DMS153 treated with DMSO at 0.1 percent for 48 hours (cell line): ENCODE data around the gene SH2B2.
"Not testable (repeated sequence)": the region's sequence is repeated elsewhere in the genome, so short reads cannot be mapped to it uniquely, and the experiment has no call there.

Source experiments
- DNase-seq: peaks from one replicate; lab custom pipeline; 2025; ENCODE audit not compliant: unreplicated experiment; lab: John Stamatoyannopoulos, UW

Gene SH2B2

DNA sequence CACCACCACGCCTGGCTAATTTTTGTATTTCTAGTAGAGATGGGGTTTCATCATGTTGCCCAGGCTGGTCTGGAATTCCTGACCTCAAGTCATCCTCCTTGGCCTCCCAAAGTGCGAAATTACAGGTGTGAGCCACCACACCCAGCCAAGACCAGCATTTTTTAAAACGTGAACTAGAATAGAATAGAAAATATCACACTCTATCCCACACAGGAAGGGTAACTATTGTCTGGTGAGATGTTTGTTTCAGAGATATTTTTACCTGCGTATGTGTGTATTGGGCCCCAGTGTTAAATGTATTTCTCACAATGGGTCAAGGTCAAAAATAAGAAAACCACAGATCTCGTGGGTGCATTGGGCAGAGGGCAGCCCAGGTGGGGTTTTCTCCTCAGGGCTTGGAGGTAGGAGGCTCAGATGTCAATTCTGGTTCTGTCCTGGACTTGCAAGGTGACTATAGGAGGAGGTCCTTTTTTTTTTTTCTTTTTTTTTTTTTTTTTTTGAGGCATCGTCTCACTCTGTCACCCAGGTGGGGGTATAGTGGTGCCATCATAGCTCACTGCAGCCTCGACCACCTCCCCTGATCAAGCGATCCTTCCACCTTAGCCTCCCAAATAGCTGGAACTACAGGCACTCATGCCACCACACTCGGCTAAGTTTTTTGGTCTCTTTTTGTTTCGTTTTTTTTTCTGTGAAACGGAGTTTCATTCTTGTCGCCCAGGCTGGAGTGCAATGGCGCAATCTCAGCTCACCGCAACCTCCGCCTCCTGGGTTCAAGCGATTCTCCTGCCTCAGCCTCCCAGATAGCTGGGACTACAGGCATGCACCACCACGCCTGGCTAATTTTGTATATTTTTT, 19.0 kb downstream of the SH2B2 start:
- DNase-seq: no peak

- peak; percentile 39 for DNase-seq
Measured at GRCh38 chr7:102306916-102307677, 20.4 kb downstream of the SH2B2 start.

DNA sequence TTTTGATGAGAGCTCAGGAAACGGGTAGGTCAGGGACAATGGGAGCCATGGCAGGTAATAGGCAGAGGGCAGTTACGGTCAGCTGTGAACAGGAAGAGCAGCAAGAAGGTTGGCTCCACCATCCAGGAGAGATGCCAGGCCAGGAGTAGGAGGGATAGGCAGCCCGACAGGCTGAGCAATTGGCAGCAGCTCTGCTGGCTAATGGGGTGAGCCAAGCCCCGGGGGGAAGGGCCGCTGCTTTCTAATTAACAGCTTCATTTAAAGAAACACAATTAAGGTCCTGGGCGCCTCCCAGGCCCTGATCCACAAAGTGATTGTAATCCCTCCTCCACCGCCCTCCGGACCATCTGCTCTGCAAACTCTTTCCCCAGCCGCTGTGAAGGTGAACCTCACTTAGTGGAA, 23.7 kb downstream of the SH2B2 start:
- DNase-seq: no peak

GRCh38 chr7:102312317-102312716, 25.6 kb downstream of the SH2B2 start:
- DNase-seq: no peak

DNA sequence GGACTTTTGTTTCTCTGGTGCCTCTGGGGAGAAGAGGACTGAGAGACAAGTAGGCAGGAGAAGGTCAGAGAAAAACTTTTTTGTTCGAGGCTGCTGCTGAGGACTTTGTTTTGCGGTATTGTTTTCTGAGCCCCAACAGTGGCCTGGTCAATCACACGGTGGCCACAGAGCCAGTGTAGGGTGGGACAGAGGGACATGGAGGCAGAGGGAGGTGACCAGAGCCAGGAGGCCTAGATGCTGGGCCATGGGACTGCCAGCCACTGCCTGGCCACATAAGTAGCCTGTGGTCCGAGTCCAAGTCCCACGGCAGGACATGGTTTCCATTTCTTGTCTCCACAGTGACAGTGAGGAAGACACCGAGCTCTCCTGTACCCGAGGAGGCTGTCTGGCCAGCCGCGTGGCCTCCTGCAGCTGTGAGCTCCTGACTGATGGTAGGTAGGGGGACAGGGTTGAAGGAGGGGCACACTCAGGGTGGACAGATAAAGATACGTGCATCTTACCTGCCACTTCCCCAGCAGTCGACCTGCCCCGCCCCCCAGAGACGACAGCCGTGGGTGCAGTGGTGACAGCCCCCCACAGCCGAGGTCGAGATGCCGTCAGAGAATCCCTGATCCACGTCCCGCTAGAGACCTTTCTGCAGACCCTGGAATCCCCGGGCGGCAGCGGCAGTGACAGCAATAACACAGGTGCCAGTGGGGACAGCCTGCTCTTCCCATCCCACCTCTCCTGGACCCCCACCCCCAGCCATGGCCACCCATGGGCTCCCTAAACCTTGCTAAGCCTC, 27.5 kb downstream of the SH2B2 start:
- DNase-seq: no peak

DNA sequence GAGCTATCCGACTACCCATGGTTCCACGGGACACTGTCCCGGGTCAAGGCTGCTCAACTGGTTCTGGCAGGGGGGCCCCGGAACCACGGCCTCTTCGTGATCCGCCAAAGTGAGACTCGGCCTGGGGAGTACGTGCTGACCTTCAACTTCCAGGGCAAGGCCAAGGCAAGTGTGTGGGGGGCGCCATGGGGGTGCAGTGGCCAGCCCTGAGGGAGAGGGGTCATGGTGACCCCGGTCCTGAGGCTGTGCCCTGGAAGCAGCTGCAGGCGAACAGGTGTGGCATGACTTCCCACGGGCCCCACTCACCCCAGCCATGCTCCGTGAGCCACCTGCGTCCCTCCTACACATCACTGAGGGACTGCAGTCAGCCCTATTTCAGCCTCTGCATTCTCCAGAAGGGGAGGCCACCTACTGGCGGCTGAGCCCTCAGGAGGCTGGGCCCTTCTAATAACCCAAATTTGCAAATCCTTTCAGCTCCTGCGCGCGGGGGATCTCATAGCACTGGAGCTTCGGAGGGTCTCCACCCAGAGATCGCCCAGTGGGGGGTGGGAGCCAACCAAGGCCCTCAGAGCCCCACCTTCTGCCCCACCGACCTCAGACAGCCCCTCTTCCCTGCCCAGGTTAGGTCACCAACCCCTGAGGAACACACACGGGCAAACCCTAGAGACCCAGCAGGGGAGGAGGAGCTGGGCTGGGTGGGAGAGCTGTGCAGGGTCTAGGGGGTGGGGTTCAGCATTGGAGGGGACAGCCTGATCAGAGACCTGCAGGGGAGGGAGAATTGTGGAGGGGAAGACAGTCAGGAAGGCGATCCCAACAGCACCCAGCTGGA, 30.8 kb downstream of the SH2B2 start:
- no peak for DNase-seq

GRCh38 chr7:102318482-102318971, 31.9 kb downstream of the SH2B2 start:
- DNase-seq: peak; percentile 0

GRCh38 chr7:102319671-102320070, 33.0 kb downstream of the SH2B2 start:
- no peak for DNase-seq

DNA sequence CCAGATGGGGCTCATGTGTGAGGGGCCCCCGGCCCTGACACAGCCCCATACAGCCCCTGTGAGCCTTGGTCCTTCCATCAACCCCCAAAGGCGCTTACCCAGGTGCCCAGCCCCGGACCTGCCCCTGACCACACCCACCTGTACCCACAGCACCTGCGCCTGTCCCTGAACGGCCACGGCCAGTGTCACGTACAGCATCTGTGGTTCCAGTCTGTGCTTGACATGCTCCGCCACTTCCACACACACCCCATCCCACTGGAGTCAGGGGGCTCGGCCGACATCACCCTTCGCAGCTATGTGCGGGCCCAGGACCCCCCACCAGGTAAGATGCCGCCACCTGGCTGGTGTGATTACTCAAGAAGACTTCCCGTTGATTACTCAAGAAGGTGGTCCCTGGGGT, 33.5 kb downstream of the SH2B2 start:
- DNase-seq: no peak

GRCh38 chr7:102320601-102321350, 34.1 kb downstream of the SH2B2 start:
- DNase-seq: no peak

DNA sequence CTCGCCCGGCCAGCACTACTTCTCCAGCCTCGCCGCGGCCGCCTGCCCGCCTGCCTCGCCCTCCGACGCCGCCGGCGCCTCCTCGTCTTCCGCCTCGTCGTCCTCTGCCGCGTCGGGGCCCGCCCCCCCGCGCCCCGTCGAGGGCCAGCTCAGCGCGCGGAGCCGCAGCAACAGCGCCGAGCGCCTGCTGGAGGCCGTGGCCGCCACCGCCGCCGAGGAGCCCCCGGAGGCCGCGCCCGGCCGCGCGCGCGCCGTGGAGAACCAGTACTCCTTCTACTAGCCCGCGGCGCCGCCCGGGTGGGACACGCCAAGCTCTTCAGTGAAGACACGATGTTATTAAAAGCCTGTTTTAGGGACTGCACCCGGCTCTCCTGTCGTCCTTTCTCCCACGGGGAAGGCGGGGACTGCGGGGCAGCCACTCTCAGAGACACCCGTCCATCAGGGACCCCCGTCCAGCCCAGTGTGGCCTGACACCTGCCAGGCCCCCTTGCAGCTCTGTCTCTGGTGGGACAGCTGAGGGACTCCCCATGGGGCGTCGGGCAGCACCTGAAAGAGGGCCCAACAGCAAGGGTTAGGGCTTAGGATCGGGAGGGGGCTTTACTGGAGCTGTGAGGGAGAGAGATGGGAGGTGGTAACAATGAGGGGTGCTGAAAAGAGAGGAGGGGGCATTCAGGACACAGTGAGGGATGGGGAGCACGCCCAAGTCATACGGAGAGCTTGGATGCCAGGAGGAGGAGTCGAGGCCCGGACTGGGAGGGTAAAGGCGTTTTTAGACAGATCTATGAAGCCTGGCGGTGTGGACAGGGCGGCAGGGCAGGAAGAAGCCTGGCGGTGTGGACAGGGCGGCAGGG, 34.9 kb downstream of the SH2B2 start:
- peak; percentile 23 for DNase-seq

DNA sequence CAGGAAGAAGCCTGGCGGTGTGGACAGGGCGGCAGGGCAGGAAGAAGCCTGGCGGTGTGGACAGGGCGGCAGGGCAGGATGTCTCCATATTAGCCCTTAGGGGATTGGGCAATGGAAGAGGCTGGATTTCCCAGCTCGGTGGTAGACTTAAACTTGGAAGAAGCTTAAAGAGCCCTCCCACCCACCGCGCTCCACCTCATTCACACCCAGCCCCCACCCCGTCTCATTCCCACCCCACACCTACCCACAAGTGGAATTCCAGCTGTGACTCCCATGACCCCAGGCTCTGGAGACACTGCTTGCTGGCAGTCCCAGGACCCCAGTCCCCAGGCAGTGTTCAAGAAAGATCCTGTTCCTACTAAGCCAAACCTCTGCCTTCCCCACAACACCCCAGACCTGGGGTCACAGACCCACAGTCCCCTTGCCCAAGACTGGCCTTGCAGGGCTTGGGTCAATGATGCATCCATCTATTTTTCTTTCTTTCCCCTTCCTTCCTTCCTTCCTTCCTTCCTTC, 35.6 kb downstream of the SH2B2 start:
- DNase-seq: no peak

- no peak for DNase-seq
Measured at GRCh38 chr7:102323914-102324195, 37.2 kb downstream of the SH2B2 start.

DNA sequence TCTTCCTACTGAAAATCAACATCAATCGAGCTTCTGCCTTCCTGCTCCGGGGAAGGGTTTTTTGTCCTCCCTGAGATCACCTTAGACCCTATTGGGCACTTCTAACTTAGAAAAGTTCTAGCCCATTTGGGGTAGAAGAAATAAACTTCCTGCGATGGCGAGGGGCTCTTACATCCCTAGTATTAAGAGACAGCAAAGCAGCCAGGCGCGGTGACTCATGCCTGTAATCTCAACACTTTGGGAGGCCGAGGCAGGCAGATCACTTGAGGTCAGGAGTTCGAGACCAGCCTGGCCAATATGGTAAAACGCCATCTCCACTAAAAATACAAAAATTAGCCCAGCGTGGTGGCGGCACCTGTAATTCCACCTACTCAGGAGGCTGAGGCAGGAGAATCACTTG, 38.4 kb downstream of the SH2B2 start:
- not testable (repeated sequence) for DNase-seq

- no peak for DNase-seq
Measured at GRCh38 chr7:102326157-102326889, 39.7 kb downstream of the SH2B2 start.

DNA sequence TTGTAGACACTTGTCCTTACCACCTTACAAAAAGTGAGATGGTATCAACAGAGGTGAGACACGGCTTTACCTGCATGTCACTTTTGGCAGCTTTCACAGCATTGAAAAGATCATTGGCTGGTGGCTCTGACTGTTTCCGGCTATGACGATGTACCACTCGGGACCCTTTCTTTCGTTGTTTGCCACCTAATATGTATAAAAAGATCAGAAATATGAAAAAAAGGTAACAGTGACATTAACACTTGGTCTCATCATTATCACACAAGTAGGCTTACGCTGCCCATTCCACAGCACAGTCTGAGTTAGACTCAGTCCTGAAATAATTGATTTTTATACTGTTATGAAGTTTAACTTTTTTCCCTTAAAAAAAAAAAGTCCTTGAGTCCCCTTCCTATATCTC, 40.5 kb downstream of the SH2B2 start:
- DNase-seq: not testable (repeated sequence)

DNA sequence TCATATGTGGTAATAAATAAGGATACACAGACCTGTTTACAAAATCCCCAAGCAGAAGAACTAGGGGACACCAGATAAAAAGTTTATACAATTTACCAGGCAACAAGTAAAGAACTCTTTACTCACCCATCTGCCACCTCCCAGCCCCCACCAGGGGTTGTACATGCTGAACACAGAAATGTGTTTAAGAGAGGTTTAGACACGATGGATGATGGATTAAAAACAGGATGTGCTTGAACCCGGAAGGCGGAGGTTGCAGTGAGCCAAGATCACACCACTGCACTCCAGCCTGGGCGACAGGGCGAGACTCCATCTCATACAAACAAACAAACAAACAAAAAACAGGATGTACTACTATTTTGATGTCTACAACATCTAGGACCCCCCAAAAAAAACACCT, 42.2 kb downstream of the SH2B2 start:
- DNase-seq: not testable (repeated sequence)

DNA sequence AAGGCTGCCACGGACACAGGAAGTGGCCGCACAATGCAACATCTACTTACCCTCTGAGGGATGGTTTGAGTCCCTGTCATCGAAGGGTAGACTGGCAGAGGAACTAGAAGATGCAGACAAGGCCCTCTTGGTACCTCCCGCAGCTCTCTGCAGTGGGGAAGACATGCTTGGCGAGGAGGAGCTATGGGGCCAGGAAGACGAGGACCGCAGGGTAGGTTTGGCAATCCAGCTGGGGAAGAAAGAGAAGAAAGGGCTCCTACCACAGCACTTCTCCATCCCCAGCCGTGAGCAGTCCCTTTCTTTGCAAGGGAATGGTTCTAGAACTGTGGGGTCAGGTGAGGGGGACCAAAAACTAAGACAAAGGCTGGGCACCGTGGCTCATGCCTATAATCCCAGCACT, 42.7 kb downstream of the SH2B2 start:
- DNase-seq: not testable (repeated sequence)
